Epithelial cell of proximal tubule (primary cell): ENCODE results near the gene UNKL. TPM values are rescaled to one million over a fixed set of nuclear protein-coding genes. Genes with fewer than 3 reads are reported as not detected.

Experiments used
- DNase-seq: peaks from one replicate; pipeline ENCODE4 v3.0.0-alpha.2; 2011; ENCODE audit warnings: low read depth
- H3K4me3 ChIP-seq: 2 replicates; pipeline ENCODE4 v1.5.1; 2011; ENCODE audit warnings: low read depth, mild to moderate bottlenecking, low read length
- total RNA-seq: library from RNA; depleted of rRNA; stranded (reverse); fragments of >200 nt; gene quantifications from 2 replicates; pipeline ENCODE4 v1.2.3, GENCODE V29; 2015
- TF ChIP-seq, protein P1 (sequence below): conservative IDR thresholded peaks from 2 replicates; pipeline ENCODE4 v1.5.1; 2012; ENCODE audit warnings: low read depth, mild to moderate bottlenecking, low read length

UNKL gene
- total RNA-seq, 1 donor from 2014 or later: 20.1 TPM

GRCh38 chr16:1341495-1342420, 72.7 kb downstream of the UNKL start:
- no peak for DNase-seq
- TF ChIP-seq, protein P1, sequence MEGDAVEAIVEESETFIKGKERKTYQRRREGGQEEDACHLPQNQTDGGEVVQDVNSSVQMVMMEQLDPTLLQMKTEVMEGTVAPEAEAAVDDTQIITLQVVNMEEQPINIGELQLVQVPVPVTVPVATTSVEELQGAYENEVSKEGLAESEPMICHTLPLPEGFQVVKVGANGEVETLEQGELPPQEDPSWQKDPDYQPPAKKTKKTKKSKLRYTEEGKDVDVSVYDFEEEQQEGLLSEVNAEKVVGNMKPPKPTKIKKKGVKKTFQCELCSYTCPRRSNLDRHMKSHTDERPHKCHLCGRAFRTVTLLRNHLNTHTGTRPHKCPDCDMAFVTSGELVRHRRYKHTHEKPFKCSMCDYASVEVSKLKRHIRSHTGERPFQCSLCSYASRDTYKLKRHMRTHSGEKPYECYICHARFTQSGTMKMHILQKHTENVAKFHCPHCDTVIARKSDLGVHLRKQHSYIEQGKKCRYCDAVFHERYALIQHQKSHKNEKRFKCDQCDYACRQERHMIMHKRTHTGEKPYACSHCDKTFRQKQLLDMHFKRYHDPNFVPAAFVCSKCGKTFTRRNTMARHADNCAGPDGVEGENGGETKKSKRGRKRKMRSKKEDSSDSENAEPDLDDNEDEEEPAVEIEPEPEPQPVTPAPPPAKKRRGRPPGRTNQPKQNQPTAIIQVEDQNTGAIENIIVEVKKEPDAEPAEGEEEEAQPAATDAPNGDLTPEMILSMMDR: no peak
- no peak overlapping the region for H3K4me3 ChIP-seq

GRCh38 chr16:1340730-1341494, 73.6 kb downstream of the UNKL start:
- DNase-seq: no peak

DNA sequence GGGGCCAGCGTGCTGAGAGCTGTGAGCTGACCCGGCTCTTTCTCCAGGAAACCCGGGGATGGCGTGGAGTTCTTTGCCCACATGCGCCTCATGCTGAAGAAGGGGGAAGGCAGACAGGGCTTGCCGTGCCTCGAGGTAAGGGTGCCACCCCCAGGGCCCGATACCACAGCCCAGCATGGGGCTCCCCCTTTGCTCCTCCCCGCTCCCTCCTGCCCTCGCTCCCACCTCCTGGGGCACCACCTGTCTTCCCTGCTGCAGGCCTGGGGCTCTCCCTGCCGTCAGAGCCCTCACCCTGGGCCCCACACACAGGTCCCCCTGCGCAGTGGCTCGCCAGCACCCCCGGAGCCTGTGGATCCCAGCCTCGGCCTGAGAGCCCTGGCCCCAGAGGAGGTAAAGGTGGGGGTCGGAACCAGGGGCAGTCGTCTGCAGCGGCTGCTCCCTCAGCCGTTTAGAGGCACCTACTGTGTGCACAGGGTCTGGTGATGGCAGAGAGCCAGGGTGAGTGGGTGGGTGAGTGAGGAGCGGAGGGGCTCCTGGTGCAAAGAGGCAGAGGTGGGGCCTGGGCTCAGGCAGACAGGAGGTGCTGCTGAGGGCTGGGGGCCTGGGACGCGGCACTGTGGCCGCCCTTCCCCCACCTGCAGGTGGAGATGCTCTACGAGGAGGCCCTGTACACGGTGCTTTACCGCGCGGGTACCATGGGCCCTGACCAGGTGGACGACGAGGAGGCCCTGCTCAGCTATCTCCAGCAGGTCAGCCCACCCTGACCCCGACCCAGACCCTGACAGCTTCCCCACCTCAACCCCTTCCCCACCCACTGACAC, 75.4 kb downstream of the UNKL start:
- TF ChIP-seq, protein P1: no peak
- H3K4me3 ChIP-seq: no peak overlapping the region
- DNase-seq: no peak

More at GRCh38 chr16:1340730-1341494, 73.6 kb downstream of the UNKL start:
- TF ChIP-seq, protein P1: no peak
- no peak overlapping the region for H3K4me3 ChIP-seq

DNA sequence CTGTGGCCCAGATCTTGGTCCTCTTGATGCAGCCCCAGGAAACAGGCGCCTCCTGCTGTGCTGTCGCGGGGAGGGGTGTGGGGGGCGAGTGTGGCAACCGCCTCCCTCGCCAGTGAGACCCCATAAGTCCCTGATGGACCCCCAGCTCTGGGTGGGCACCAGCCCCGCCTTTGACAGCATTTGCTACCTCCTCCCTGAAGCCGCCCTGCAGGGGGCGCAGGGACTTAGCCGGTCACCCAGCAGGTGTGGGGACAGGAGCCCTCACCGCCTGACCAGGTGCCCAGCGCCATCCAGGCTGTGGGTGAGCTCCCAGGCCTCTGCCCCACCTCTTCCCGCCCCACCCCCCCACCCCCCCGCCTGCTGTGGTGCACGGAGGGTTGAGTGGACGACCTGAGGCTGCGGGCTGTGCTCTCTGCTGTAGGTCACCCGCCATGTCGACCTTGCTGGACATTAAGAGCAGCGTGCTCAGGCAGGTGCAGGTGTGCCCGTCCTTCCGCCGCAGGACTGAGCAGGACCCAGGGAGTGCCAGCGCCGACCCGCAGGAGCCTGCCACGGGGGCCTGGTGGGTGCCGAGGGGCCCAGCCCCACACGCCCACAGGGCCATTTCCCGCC, 76.3 kb downstream of the UNKL start:
- TF ChIP-seq, protein P1: peak; percentile 61
- H3K4me3 ChIP-seq: no peak overlapping the region
- no peak for DNase-seq

GRCh38 chr16:1337486-1337885, 77.0 kb downstream of the UNKL start:
- H3K4me3 ChIP-seq: no peak overlapping the region
- TF ChIP-seq, protein P1: no peak
- no peak for DNase-seq

GRCh38 chr16:1336619-1337018, 77.9 kb downstream of the UNKL start:
- H3K4me3 ChIP-seq: no peak overlapping the region
- TF ChIP-seq, protein P1: no peak
- DNase-seq: no peak
